Kidney (tissue), 14 donors: ENCODE data around the gene FAM131B. TPM values are rescaled to one million over a fixed set of nuclear protein-coding genes. Genes with fewer than 3 reads are reported as not detected.
"Not testable (repeated sequence)": the region's sequence is repeated elsewhere in the genome, so short reads cannot be mapped to it uniquely, and the experiment has no call there.

Experiments
- DNase-seq, 5 donors: peaks; one replicate each; pipeline ENCODE4 v3.0.0-alpha.2; 2013 to 2020
- FAIRE-seq: peaks from 2 replicates; lab custom pipeline; 2012; peaks lifted over from hg19 to GRCh38; lab: Jason Lieb, UNC
- H3K27ac ChIP-seq, 2 donors: one replicate each; pipeline ENCODE4 v1.7.0; 2013; ENCODE audit warnings: low read depth in 2 of 2, low read length in 2 of 2, inconsistent platforms in 1 of 2
- H3K27me3 ChIP-seq: one replicate; pipeline ENCODE4 v1.7.1; 2013; ENCODE audit warnings: low read length, inconsistent platforms; ENCODE audit not compliant: control insufficient read depth, insufficient read depth
- H3K36me3 ChIP-seq, 3 donors: one replicate each; pipeline versions ENCODE4 v1.7.0 to v1.7.1; 2013; ENCODE audit warnings: low read length in 3 of 3, control low read depth in 1 of 3, inconsistent platforms in 1 of 3; ENCODE audit not compliant: insufficient read depth in 3 of 3, control insufficient read depth in 2 of 3
- H3K4me1 ChIP-seq, 3 donors: one replicate each; pipeline versions ENCODE4 v1.7.0 to v1.7.1; 2013; ENCODE audit warnings: low read length in 3 of 3, inconsistent platforms in 1 of 3, low read depth in 1 of 3; ENCODE audit not compliant: control insufficient read depth in 2 of 3, insufficient read depth in 2 of 3
- H3K4me3 ChIP-seq, 3 donors: one replicate each; pipeline versions ENCODE4 v1.7.0 to v1.8.1; 2013; ENCODE audit warnings: low read length in 3 of 3, control low read depth in 1 of 3, inconsistent platforms in 1 of 3
- H3K9ac ChIP-seq, 3 donors: one replicate each; pipeline versions ENCODE4 v1.7.0 to v1.7.1; 2013; ENCODE audit warnings: low read length in 3 of 3, control low read depth in 1 of 3, inconsistent platforms in 1 of 3
- H3K9me3 ChIP-seq, 3 donors: one replicate each; pipeline versions ENCODE4 v1.7.0 to v1.7.1; 2013; ENCODE audit warnings: low read length in 3 of 3, control low read depth in 1 of 3, inconsistent platforms in 1 of 3; ENCODE audit not compliant: control insufficient read depth in 2 of 3, insufficient read depth in 1 of 3
- CTCF ChIP-seq: IDR thresholded peaks from 3 replicates; pipeline ENCODE4 v1.5.1; 2012; ENCODE audit warnings: mild to moderate bottlenecking, moderate library complexity, borderline replicate concordance; ENCODE audit not compliant: insufficient read depth; ENCODE audit errors: extremely low read depth
- intact Hi-C: fragments of 100-400 bp; cut with DNase I; formaldehyde crosslinking; loops from one replicate; pipeline ENCODE4 v1.11.1; 2022
- polyA plus RNA-seq: library from polyadenylated mRNA; stranded (reverse); fragments of 350-450 nt; fragmentation: Illumina TruSeq; extraction: RNeasy Lipid Tissue Mini Kit (QIAGEN cat#74804); gene quantifications from one replicate; pipeline ENCODE4 v1.2.3, GENCODE V29; 2014; ENCODE audit warnings: low read depth, low replicate concordance; ENCODE audit not compliant: insufficient read depth
- total RNA-seq: library from RNA; stranded (reverse); fragmentation: NEBNext Ultra II Directional; extraction: Animal tissue kit (Norgen Biotek cat#: 25700); gene quantifications from one replicate; pipeline ENCODE4 v1.2.1, GENCODE V29; 2021
- donor health status: control.
- donor health status: control.
- donor health status: control.
- donor health status: control.
- donor health status: control.
- donor health status: DM: yes; HTN: yes; CAD: no.
- donor health status: Normal renal cell carcinoma (clear cell type).

FAM131B gene
- total and polyA plus RNA-seq, 2 donors from 2014 or later: 0.19 to 0.82 TPM

GRCh38 chr7:143406002-143406357 lies 43.5 kb upstream of the FAM131B start:
- Histone ChIP-seq H3K4me1 (peaks cover 0 to 15% (median 7%) of the 10 kb centered on the region in 3 donors), H3K27ac (no peak overlapping the region), H3K9me3 (no peaks in the 10 kb centered on the region), H3K4me3 (no peak overlapping the region), H3K36me3 (no peaks in the 10 kb centered on the region), H3K27me3 (no peaks in the 10 kb centered on the region), H3K9ac (no peak overlapping the region)
- DNase-seq (peak in 1 of 5 donors; percentile 28), FAIRE-seq (no peak)
- intact Hi-C loops: no loop called here
- no peak for TF ChIP-seq CTCF

- H3K4me3 ChIP-seq: peak overlapping the region in 1 of 3 donors; percentile 18
- no peak for FAIRE-seq
- peak in 4 of 5 donors; percentile 73 to 92 (median 78) for DNase-seq
- no peaks in the 10 kb centered on the region for H3K36me3 ChIP-seq
- no peak overlapping the region for H3K9ac ChIP-seq
- H3K4me1 ChIP-seq: peaks cover 0 to 15% (median 7%) of the 10 kb centered on the region in 3 donors
- H3K27me3 ChIP-seq: no peaks in the 10 kb centered on the region
- no peaks in the 10 kb centered on the region for H3K9me3 ChIP-seq
- H3K27ac ChIP-seq: no peak overlapping the region
- TF ChIP-seq CTCF: no peak
- intact Hi-C loops: no loop called here
These were observed 42.9 kb upstream of the FAM131B start for GRCh38 chr7:143405173-143406001.

- H3K27ac ChIP-seq, H3K4me3 ChIP-seq, H3K36me3 ChIP-seq, intact Hi-C loops, FAIRE-seq, DNase-seq, H3K4me1 ChIP-seq, H3K27me3 ChIP-seq, H3K9me3 ChIP-seq, H3K9ac ChIP-seq: not testable (repeated sequence)
These were observed 39.7 kb upstream of the FAM131B start for GRCh38 chr7:143402233-143402632.

DNA sequence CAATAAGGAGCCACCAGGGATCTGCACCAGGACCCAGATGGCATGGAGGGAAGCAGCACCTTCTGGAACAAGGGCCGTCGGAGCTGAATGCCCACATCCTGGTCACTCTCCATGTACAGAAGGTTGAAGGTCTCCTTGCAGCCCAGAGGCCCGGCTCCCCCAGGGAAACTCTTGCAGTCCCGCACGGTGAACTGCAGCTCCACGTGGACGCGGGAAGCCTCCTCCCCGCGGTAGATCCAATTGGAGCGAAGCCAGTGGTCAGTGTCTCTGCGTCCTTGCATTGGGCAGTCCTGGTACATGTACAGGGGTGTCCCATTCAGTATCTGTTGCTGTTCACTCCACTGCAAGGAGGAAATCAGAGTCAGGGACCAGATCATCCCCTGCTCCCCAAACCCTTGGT lies 38.8 kb upstream of the FAM131B start:
- no peaks in the 10 kb centered on the region for H3K9me3 ChIP-seq
- DNase-seq (no peak), FAIRE-seq (no peak)
- no peak overlapping the region for H3K9ac ChIP-seq
- no peak for TF ChIP-seq CTCF
- no peak overlapping the region for H3K4me3 ChIP-seq
- H3K27me3 ChIP-seq: no peaks in the 10 kb centered on the region
- H3K27ac ChIP-seq: no peak overlapping the region
- peaks cover 0 to under 1% (median 0%) of the 10 kb centered on the region in 3 donors for H3K4me1 ChIP-seq
- intact Hi-C loops: no loop called here
- H3K36me3 ChIP-seq: no peaks in the 10 kb centered on the region
